ENCODE measurements around the gene GAB2. TPM values are rescaled to one million over a fixed set of nuclear protein-coding genes. Genes with fewer than 3 reads are reported as not detected.

Gene GAB2
- total RNA-seq, 1 donor from 2014 or later: 10.9 TPM

DNA sequence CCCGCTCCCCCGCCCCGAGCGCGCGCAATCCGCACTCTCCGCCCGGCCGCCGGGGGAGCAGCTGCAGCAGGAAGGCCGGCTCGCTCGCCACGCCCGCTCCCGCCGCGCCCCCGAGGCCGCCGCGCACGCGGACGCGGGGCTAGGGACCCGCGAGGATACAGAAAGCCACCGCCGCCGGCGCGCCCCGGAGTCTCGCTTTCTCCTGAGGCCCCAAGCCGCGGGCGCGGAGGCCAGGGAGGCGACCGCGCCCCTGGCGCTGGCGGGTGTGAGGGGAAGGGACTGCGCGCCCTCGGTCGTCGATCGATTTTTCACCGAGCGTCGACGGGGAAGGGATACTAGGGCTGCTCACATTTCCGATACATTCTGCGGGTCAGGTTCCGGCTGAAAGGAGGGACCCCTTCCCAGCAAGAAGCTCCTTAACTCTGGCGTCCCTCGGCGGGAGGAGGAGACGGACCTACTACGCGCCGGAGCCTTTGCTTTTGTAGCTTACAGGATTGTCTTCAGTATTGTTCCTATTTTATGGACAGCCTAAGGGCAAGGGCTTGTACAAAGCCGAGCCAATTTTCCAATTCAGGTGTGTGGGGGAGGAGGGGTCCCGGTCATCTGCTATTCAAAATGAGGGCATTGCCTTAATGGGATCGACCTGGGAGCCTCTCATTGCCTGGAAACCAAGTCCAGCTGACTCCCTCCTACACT, 416 bp upstream of the GAB2 start:
- Mint-ChIP-seq H3K27ac (ENCODE audit: unreplicated experiment) (peak overlapping the region; percentile 68), H3K4me1 (ENCODE audit: low read depth) (peaks cover 36% of the 10 kb centered on the region), H3K27me3 (ENCODE audit: low read depth) (no peaks in the 10 kb centered on the region), H3K4me3 (ENCODE audit: unreplicated experiment) (peak overlapping the region; percentile 73), H3K36me3 (ENCODE audit: low read depth) (no peaks in the 10 kb centered on the region), H3K9me3 (ENCODE audit: low read depth) (no peaks in the 10 kb centered on the region)
- no peak for DNase-seq (ENCODE audit: low spot score)
- TF ChIP-seq, protein P1, sequence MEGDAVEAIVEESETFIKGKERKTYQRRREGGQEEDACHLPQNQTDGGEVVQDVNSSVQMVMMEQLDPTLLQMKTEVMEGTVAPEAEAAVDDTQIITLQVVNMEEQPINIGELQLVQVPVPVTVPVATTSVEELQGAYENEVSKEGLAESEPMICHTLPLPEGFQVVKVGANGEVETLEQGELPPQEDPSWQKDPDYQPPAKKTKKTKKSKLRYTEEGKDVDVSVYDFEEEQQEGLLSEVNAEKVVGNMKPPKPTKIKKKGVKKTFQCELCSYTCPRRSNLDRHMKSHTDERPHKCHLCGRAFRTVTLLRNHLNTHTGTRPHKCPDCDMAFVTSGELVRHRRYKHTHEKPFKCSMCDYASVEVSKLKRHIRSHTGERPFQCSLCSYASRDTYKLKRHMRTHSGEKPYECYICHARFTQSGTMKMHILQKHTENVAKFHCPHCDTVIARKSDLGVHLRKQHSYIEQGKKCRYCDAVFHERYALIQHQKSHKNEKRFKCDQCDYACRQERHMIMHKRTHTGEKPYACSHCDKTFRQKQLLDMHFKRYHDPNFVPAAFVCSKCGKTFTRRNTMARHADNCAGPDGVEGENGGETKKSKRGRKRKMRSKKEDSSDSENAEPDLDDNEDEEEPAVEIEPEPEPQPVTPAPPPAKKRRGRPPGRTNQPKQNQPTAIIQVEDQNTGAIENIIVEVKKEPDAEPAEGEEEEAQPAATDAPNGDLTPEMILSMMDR (IDR thresholded peaks at IDR 0.05): peak; percentile 51

- Mint-ChIP-seq H3K36me3 (ENCODE audit: low read depth) (no peaks in the 10 kb centered on the region), H3K4me3 (ENCODE audit: unreplicated experiment) (peak overlapping the region; percentile 96), H3K27me3 (ENCODE audit: low read depth) (no peaks in the 10 kb centered on the region), H3K4me1 (ENCODE audit: low read depth) (peaks cover 36% of the 10 kb centered on the region), H3K27ac (ENCODE audit: unreplicated experiment) (peak overlapping the region; percentile 98), H3K9me3 (ENCODE audit: low read depth) (no peaks in the 10 kb centered on the region)
- TF ChIP-seq, protein P1 (IDR thresholded peaks at IDR 0.05): peak; percentile 78
- no peak for DNase-seq (ENCODE audit: low spot score)
These were observed 1.1 kb downstream of the GAB2 start for GRCh38 chr11:78416285-78417174.

DNA sequence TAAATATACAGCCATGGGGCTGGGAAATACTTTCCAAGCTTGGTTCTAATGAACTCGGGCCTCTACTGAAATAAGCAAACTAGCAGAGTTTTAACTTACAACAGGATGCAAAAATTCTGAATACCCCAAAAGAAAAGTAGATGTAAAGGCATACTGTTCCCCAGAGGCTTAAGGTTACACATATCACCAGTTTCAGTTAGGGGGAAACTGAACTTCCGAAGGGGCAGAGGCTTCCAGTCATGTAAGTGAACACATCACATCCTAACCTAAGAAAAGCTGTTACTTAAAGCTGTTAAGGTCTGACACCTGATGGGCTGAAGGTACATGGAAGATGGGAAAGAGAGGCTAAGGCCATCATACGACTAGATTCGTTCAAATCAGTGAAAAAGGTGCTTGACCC, 2.3 kb downstream of the GAB2 start:
- no peaks in the 10 kb centered on the region for H3K36me3 Mint-ChIP-seq (ENCODE audit: low read depth)

GRCh38 chr11:78414321-78415051, 3.1 kb downstream of the GAB2 start:
- Mint-ChIP-seq H3K27me3 (ENCODE audit: low read depth) (no peaks in the 10 kb centered on the region), H3K27ac (ENCODE audit: unreplicated experiment) (no peak overlapping the region), H3K9me3 (ENCODE audit: low read depth) (peaks cover 4% of the 10 kb centered on the region), H3K4me1 (ENCODE audit: low read depth) (peaks cover 23% of the 10 kb centered on the region), H3K4me3 (ENCODE audit: unreplicated experiment) (no peak overlapping the region), H3K36me3 (ENCODE audit: low read depth) (peaks cover 2% of the 10 kb centered on the region)
- no peak for DNase-seq (ENCODE audit: low spot score)
- TF ChIP-seq, protein P1 (IDR thresholded peaks at IDR 0.05): peak; percentile 87

More for the DNA sequence above, 2.3 kb downstream of the GAB2 start:
- DNase-seq (ENCODE audit: low spot score): no peak
- Mint-ChIP-seq H3K9me3 (ENCODE audit: low read depth) (no peaks in the 10 kb centered on the region), H3K27me3 (ENCODE audit: low read depth) (no peaks in the 10 kb centered on the region), H3K27ac (ENCODE audit: unreplicated experiment) (peak overlapping the region; percentile 6), H3K4me3 (ENCODE audit: unreplicated experiment) (no peak overlapping the region), H3K4me1 (ENCODE audit: low read depth) (peaks cover 31% of the 10 kb centered on the region)
- TF ChIP-seq, protein P1 (IDR thresholded peaks at IDR 0.05): no peak

DNA sequence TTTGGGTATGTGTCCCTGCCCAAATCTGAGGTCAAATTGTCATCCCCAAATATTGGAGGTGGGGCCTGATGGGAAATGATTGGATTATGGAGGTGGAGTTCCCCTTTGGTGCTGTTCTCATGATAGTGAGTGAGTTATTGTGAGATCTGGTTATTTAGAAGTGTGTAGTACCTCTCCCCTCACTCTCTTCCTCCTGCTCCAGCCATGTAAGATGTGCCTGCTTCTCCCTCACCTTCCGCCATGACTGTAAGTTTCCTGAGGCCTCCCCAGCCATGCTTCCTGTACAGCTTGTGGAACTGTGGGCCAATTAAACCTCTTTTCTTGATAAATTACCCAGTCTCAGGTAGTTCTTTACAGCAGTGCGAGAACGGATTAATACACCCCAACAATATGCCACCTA, 9.0 kb downstream of the GAB2 start:
- TF ChIP-seq, protein P1 (IDR thresholded peaks at IDR 0.05): no peak
- peaks cover 10% of the 10 kb centered on the region for H3K4me1 Mint-ChIP-seq (ENCODE audit: low read depth)
- no peak overlapping the region for H3K27ac Mint-ChIP-seq (ENCODE audit: unreplicated experiment)
- DNase-seq (ENCODE audit: low spot score): no peak
- H3K27me3 Mint-ChIP-seq (ENCODE audit: low read depth): no peaks in the 10 kb centered on the region
- peaks cover 15% of the 10 kb centered on the region for H3K9me3 Mint-ChIP-seq (ENCODE audit: low read depth)
- peaks cover 18% of the 10 kb centered on the region for H3K36me3 Mint-ChIP-seq (ENCODE audit: low read depth)
- H3K4me3 Mint-ChIP-seq (ENCODE audit: unreplicated experiment): no peak overlapping the region

All from chondrocyte (in vitro differentiated cells).